GM18508 (cell line): ENCODE data around the gene MASP1.

ENCODE experiments used
- ATAC-seq: cut with Tn5 transposase; IDR thresholded peaks from one replicate; pipeline ENCODE4 v1.9.1; 2021; ENCODE audit warnings: moderate number of reproducible peaks; ENCODE audit not compliant: insufficient read depth, unreplicated experiment

MASP1 gene

GRCh38 chr3:187196573-187197334 lies 94.8 kb downstream of the MASP1 start:
- no peak for ATAC-seq

- no peak for ATAC-seq
These were observed 98.4 kb downstream of the MASP1 start for GRCh38 chr3:187193181-187193580.

GRCh38 chr3:187191271-187191670 lies 100.3 kb downstream of the MASP1 start:
- ATAC-seq: no peak

GRCh38 chr3:187188931-187189330 lies 102.6 kb downstream of the MASP1 start:
- no peak for ATAC-seq

GRCh38 chr3:187186801-187187421 lies 104.6 kb downstream of the MASP1 start:
- ATAC-seq: no peak

GRCh38 chr3:187186375-187186774 lies 105.2 kb downstream of the MASP1 start:
- ATAC-seq: no peak

GRCh38 chr3:187185759-187186158 lies 105.8 kb downstream of the MASP1 start:
- no peak for ATAC-seq
